HL-60 (cell line): ENCODE data around the gene PAMR1.

Source experiments
- DNase-seq, 2 experiments: peaks; one replicate each; pipeline ENCODE4 v3.0.0-alpha.2; 2010 to 2020; ENCODE audit warnings: low read depth in 1 of 2, low spot score in 1 of 2
- H3K27ac ChIP-seq: fragments of 250-450 bp; sonication (Bioruptor Pico); replicated peaks from 2 replicates; pipeline ENCODE4 v1.5.1; 2020; ENCODE audit warnings: mild to moderate bottlenecking, moderate library complexity
- H3K27me3 ChIP-seq: fragments of 250-450 bp; sonication (Bioruptor Pico); 2 replicates; pipeline ENCODE4 v1.5.1; 2021; ENCODE audit warnings: mild to moderate bottlenecking, moderate library complexity; ENCODE audit not compliant: insufficient read depth, poor library complexity, severe bottlenecking
- H3K4me3 ChIP-seq: replicated peaks from 2 replicates; pipeline ENCODE4 v1.5.1; 2011; ENCODE audit warnings: mild to moderate bottlenecking, control low read depth, low read length; ENCODE audit not compliant: insufficient read depth
- GABPA ChIP-seq: IDR thresholded peaks from 2 replicates; pipeline ENCODE4 v1.6.1; 2012; ENCODE audit warnings: low read depth
- POLR2AphosphoS5 ChIP-seq: IDR thresholded peaks from 2 replicates; pipeline ENCODE4 v1.6.1; 2012; ENCODE audit warnings: low read depth
- REST ChIP-seq: IDR thresholded peaks from 2 replicates; pipeline ENCODE4 v1.6.1; 2012; ENCODE audit warnings: low read depth; ENCODE audit not compliant: insufficient replicate concordance
- SPI1 ChIP-seq: IDR thresholded peaks from 2 replicates; pipeline ENCODE4 v1.6.1; 2012; ENCODE audit warnings: low read depth, mild to moderate bottlenecking, borderline replicate concordance
- TF ChIP-seq, protein P1 (sequence below): IDR thresholded peaks from one replicate; pipeline ENCODE4 v1.5.1; 2011; ENCODE audit warnings: low read length, control low read depth, inconsistent platforms; ENCODE audit not compliant: insufficient read depth

Gene PAMR1

DNA sequence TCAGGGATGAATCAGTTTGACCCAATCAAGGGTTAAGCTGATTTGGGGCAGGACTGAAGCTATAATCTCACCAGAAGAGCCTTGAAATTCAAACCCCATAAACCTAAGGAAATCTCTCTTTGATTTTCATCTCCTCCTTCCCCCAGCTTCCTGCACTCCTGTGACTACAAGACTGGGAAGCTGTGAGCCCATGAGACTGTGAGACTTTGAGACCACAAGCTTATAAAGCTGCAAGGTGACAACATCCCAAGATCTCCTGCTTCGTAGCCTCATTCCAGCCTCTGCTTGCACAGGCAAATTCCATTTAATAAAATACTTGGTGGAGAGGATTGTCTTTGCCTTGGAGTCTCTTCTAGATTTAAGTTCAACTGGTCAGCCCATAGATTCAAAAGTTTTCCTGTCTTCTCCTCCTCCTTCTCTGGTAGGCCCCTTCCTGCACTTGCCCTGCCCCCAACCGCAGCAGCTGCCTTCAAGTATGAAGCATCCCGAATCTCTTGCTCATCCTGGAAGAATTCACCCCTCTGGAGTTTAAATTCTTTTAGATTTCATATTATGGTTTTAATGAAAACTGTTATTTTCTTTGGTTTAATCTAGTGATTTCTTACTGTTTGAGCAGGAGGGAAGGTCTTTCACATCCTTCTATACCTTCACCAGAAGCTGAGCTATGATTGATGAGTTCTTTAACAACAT lies 42.1 kb downstream of the PAMR1 start:
- TF ChIP-seq POLR2AphosphoS5 (no peak), GABPA (no peak), REST (no peak), SPI1 (no peak)
- TF ChIP-seq, protein P1, sequence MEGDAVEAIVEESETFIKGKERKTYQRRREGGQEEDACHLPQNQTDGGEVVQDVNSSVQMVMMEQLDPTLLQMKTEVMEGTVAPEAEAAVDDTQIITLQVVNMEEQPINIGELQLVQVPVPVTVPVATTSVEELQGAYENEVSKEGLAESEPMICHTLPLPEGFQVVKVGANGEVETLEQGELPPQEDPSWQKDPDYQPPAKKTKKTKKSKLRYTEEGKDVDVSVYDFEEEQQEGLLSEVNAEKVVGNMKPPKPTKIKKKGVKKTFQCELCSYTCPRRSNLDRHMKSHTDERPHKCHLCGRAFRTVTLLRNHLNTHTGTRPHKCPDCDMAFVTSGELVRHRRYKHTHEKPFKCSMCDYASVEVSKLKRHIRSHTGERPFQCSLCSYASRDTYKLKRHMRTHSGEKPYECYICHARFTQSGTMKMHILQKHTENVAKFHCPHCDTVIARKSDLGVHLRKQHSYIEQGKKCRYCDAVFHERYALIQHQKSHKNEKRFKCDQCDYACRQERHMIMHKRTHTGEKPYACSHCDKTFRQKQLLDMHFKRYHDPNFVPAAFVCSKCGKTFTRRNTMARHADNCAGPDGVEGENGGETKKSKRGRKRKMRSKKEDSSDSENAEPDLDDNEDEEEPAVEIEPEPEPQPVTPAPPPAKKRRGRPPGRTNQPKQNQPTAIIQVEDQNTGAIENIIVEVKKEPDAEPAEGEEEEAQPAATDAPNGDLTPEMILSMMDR = no peak
- peaks cover 4% of the 10 kb centered on the region for H3K27me3 ChIP-seq
- no peak overlapping the region for H3K4me3 ChIP-seq
- H3K27ac ChIP-seq = no peak overlapping the region
- no peak for DNase-seq

- no peaks in the 10 kb centered on the region for H3K27me3 ChIP-seq
- H3K27ac ChIP-seq = no peak overlapping the region
- DNase-seq = no peak
- TF ChIP-seq POLR2AphosphoS5 = no peak
- no peak for TF ChIP-seq GABPA
- no peak for TF ChIP-seq SPI1
- H3K4me3 ChIP-seq = no peak overlapping the region
These were observed 45.7 kb downstream of the PAMR1 start for GRCh38 chr11:35479731-35480130.

DNA sequence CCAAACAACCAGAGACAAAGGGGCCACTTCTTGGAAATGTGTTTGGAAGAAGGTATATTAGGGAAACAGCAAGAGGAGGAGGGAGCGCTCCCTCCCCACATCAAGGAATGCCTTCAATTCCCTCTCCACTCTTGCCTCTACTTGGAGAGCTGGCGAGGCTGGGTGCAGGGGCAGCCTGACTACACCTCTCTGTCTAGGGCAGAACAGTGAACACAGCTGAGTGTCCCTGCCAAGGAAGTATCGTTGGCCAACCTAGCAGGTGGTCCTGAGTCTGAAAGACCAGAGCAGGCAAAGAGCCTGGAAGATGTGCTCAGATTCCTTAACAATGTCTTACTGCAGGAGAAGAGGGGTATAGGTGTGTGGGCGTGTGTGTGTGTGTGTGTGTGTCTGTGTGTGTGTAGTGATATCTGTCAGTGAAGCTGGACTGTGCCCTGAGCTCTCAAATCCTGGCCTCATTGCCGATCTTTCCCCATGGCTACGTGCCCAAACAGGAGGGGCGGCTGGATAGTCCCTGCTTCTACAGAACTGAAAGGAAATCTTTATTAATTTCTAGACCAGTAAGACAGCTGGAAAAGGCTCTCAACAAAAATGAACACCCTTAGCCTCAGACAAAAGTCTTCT lies 46.8 kb downstream of the PAMR1 start:
- DNase-seq = no peak
- TF ChIP-seq POLR2AphosphoS5 (no peak), SPI1 (no peak), GABPA (no peak), REST (no peak)
- TF ChIP-seq, protein P1 = no peak
- H3K4me3 ChIP-seq = no peak overlapping the region
- no peaks in the 10 kb centered on the region for H3K27me3 ChIP-seq
- H3K27ac ChIP-seq = no peak overlapping the region

DNA sequence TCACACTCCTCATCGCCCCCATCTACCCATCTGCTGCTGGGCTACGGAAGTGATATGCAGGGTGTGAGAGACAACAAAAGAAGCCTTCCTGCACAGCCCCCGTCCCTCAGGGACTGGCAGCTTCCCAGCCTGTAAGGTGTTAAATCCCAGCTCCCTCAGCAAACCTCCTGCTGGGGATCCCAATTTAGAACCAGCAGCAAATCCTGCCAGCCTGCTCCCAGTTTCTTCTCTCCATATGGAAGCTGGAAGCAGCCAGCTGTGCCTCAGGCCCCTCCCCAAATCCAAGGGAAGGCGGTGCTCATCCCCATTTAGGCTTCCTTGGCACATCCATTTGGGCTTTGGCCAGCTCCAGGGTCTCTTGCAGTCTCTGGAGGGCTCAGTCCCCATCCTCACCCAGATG lies 47.5 kb downstream of the PAMR1 start:
- TF ChIP-seq SPI1 (no peak), REST (no peak), POLR2AphosphoS5 (no peak), GABPA (no peak)
- TF ChIP-seq, protein P1 = no peak
- DNase-seq = no peak
- no peak overlapping the region for H3K4me3 ChIP-seq

More for the DNA sequence above, 47.5 kb downstream of the PAMR1 start:
- no peaks in the 10 kb centered on the region for H3K27me3 ChIP-seq
- no peak overlapping the region for H3K27ac ChIP-seq
